Caco-2 (cell line): ENCODE data around the gene CCT8L2. TPM values are rescaled to one million over a fixed set of nuclear protein-coding genes. Genes with fewer than 3 reads are reported as not detected.
"Not testable (repeated sequence)": the region's sequence is repeated elsewhere in the genome, so short reads cannot be mapped to it uniquely, and the experiment has no call there.

Source experiments
- BruUV-seq: library from RNA; stranded (reverse); fragments of 400-500 nt; replicated peaks from 2 replicates; lab custom pipeline; 2021; lab: Mats Ljungman, UMichigan
- CTCF ChIA-PET: fragments of 300-600 bp; sonication (Branson Sonifier 250); formaldehyde crosslinking; loops from one replicate; lab custom pipeline; 2022; ENCODE audit warnings: antibody characterized with exemption; lab: Charles Lee
- POLR2A ChIA-PET: fragments of 300-600 bp; sonication (Branson Sonifier 250); formaldehyde crosslinking; loops from one replicate; lab custom pipeline; 2022; ENCODE audit warnings: antibody characterized with exemption; lab: Charles Lee
- DNase-seq, 2 experiments: peaks; one replicate each; pipeline versions ENCODE4 v3.0.0 to v3.0.0-alpha.2; 2020 to 2022
- H3K27me3 ChIP-seq: replicated peaks from 2 replicates; pipeline ENCODE4 v1.6.0; 2011; ENCODE audit warnings: low read length; ENCODE audit not compliant: control insufficient read depth, insufficient read depth
- H3K36me3 ChIP-seq: 2 replicates; pipeline ENCODE4 v1.5.1; 2011; ENCODE audit warnings: low read length; ENCODE audit not compliant: control insufficient read depth, insufficient read depth
- H3K4me1 ChIP-seq: fragments of 250-450 bp; sonication (Bioruptor Pico); 2 replicates; pipeline ENCODE4 v1.5.1; 2020; ENCODE audit warnings: mild to moderate bottlenecking
- H3K4me3 ChIP-seq: 2 replicates; pipeline ENCODE4 v1.5.1; 2011; ENCODE audit warnings: low read depth, mild to moderate bottlenecking, control low read depth, low read length
- H3K9me3 ChIP-seq: fragments of 250-450 bp; sonication (Bioruptor Pico); 2 replicates; pipeline ENCODE4 v1.5.1; 2020; ENCODE audit warnings: mild to moderate bottlenecking, moderate library complexity
- H3K27ac Mint-ChIP-seq: one replicate; pipeline ENCODE4 v1.8.0; 2022; ENCODE audit warnings: mixed read lengths; ENCODE audit not compliant: unreplicated experiment
- H3K27me3 Mint-ChIP-seq: one replicate; pipeline ENCODE4 v1.8.0; 2022; ENCODE audit warnings: mixed read lengths; ENCODE audit not compliant: insufficient read depth, unreplicated experiment
- H3K36me3 Mint-ChIP-seq: one replicate; pipeline ENCODE4 v1.8.0; 2022; ENCODE audit warnings: mild to moderate bottlenecking, mixed read lengths; ENCODE audit not compliant: insufficient read depth, unreplicated experiment
- H3K4me1 Mint-ChIP-seq: one replicate; pipeline ENCODE4 v1.8.0; 2022; ENCODE audit warnings: low read depth, mixed read lengths; ENCODE audit not compliant: unreplicated experiment
- H3K4me3 Mint-ChIP-seq: one replicate; pipeline ENCODE4 v1.8.0; 2022; ENCODE audit warnings: mild to moderate bottlenecking, moderate library complexity, mixed read lengths; ENCODE audit not compliant: unreplicated experiment
- H3K9me3 Mint-ChIP-seq: one replicate; pipeline ENCODE4 v1.8.0; 2022; ENCODE audit warnings: mixed read lengths; ENCODE audit not compliant: unreplicated experiment
- CTCF ChIP-seq, 2 experiments: fragments of 200-600 bp in 1 of 2; IDR thresholded peaks; 1 replicate in 1 of 2; 2 replicates in 1 of 2; pipeline versions ENCODE4 v1.5.1 to v1.8.0; 2011 to 2022; ENCODE audit warnings: antibody characterized with exemption in 1 of 2, control low read depth in 1 of 2, inconsistent platforms in 1 of 2, low read depth in 1 of 2, low read length in 1 of 2, mild to moderate bottlenecking in 1 of 2, moderate library complexity in 1 of 2; ENCODE audit not compliant: insufficient read depth in 1 of 2, severe bottlenecking in 1 of 2, unreplicated experiment in 1 of 2
- intact Hi-C: fragments of 100-400 bp; cut with micrococcal nuclease; formaldehyde crosslinking; loops from one replicate; pipeline ENCODE4 v1.10.0; 2022; ENCODE audit not compliant: unreplicated experiment
- total RNA-seq: library from RNA; stranded (reverse); gene quantifications from 2 replicates; pipeline ENCODE4 v1.2.3, GENCODE V29; 2022

Gene CCT8L2
- total RNA-seq, 1 experiment from 2014 or later = not detected

DNA sequence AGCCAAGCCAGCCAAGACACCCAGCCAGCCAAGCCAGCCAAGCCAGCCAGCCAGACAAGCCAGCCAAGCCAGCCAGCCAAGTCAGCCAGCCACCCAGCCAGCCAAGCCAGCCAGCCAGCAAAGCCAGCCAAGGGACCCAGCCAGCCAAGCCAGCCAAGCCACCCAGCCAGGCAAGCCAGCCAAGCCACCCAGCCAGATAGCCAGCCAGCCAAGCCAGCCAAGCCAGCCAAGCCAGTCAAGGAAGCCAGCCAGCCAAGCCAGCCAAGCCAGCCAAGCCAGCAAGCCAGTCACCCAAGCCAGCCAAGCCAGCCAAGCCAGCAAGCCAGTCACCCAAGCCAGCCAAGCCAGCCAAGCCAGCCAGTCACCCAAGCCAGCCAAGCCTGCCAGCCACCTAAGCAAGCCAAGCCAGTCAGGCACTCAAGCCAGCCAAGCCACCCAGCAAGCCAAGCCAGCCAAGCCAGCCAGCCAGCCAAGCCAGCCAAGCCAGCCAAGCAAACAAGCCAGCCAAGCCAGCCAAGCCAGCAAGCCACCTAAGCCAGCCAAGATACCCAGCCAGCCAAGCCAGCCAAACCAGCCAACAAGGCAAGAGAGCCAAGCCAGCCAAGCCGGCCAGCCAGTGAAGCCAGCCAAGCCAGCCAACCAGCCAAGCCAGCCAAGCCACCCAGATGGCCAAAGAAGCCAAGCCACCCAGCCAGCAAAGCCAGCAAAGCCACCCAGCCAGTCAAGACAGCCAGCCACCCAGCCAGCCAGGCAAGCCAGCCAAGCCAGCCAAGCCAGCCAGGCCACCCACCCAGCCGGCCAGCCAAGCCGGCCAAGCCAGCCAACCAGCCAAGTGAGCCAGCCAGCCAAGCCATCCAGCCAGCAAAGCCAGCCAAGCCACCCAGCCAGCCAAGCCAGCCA lies 33.3 kb downstream of the CCT8L2 start:
- no peak overlapping the region for H3K4me3 Mint-ChIP-seq
- H3K4me1 ChIP-seq = no peaks in the 10 kb centered on the region
- no peak overlapping the region for H3K27ac Mint-ChIP-seq
- no peaks in the 10 kb centered on the region for H3K27me3 ChIP-seq
- H3K27me3 Mint-ChIP-seq = no peaks in the 10 kb centered on the region
- intact Hi-C loops = no loop called here
- H3K4me3 ChIP-seq = no peak overlapping the region
- BruUV-seq = no TSS peak
- ChIA-PET POLR2A (no interaction called here), CTCF (no interaction called here)
- no peaks in the 10 kb centered on the region for H3K9me3 Mint-ChIP-seq
- H3K36me3 Mint-ChIP-seq = no peaks in the 10 kb centered on the region
- DNase-seq = no peak
- no peaks in the 10 kb centered on the region for H3K4me1 Mint-ChIP-seq
- no peaks in the 10 kb centered on the region for H3K9me3 ChIP-seq
- H3K36me3 ChIP-seq = no peaks in the 10 kb centered on the region
- TF ChIP-seq CTCF (IDR thresholded peaks at IDR 0.05; ENCODE audit: insufficient read depth in 1 of 2, low read depth in 1 of 2, low read length in 1 of 2, severe bottlenecking in 1 of 2, unreplicated experiment in 1 of 2) = no peak

GRCh38 chr22:16558376-16558945 lies 34.1 kb downstream of the CCT8L2 start:
- H3K36me3 Mint-ChIP-seq, H3K27ac Mint-ChIP-seq, H3K4me3 Mint-ChIP-seq, BruUV-seq, H3K36me3 ChIP-seq, H3K27me3 Mint-ChIP-seq, CTCF ChIA-PET, H3K27me3 ChIP-seq, H3K4me1 Mint-ChIP-seq, intact Hi-C loops, POLR2A ChIA-PET, H3K4me1 ChIP-seq, H3K9me3 Mint-ChIP-seq, DNase-seq, H3K9me3 ChIP-seq, H3K4me3 ChIP-seq: not testable (repeated sequence)

DNA sequence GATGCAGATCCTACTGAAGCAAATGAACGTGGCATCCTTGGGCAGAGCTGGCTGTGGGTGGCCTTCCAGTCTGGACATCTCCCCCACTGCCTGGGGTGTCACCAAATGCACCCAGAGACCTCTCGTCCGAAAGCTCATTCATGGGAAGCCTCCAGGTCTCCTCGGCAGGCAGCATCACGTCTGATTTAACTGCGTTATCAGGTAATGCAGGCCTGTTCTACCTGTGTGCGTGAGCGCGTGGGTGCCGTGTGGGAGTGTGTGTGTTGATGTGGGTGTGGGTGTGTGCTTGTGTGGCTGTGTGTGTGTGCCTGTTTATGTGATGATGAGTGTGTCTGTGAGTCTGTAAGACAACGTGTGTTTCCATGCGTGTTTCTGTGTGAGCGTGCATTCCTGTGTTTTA lies 35.1 kb downstream of the CCT8L2 start:
- H3K36me3 Mint-ChIP-seq, POLR2A ChIA-PET, H3K4me1 Mint-ChIP-seq: not testable (repeated sequence)

DNA sequence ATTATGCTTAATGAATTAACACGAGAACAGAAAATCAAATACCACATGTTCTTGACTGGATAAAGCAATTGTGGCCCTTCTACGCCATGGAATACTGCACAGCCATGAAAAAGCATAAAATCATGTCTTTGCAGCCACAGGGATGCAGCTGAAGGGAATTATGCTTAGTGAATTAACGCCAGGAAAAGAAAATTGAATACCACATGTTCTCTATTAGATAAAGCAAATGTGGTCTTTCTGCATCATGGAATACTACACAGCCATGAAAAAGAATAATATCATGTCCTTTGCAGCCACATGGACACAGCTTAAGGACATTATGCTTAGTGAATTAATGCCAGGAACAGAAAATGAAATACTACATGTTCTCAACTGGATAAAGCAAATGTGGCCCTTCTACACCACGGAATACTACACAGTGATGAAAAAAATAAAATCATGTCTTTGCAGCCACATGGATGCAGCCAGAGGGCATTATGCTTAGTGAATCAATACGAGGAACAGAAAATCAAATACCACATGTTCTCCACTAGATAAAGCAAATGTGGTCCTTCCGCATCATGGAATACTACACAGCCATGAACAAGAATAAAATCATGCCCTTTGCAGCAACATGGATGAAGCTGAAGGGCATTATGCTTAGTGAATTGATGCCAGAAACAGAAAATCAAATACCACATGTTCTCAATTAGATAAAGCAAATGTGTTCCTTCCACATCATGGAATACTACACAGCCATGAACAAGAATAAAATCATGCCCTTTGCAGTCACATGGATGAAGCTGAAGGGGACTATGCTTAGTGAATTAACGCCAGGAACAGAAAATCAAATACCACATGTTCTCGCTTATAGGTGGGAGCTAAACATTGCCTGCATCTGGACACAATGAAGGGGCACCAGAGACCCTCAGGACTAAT lies 37.3 kb downstream of the CCT8L2 start:
- not testable (repeated sequence) for H3K27me3 Mint-ChIP-seq

More for the DNA sequence above, 35.1 kb downstream of the CCT8L2 start:
- H3K27ac Mint-ChIP-seq, intact Hi-C loops, H3K36me3 ChIP-seq, H3K4me3 Mint-ChIP-seq, DNase-seq, H3K9me3 Mint-ChIP-seq, CTCF ChIA-PET, H3K4me1 ChIP-seq, H3K27me3 Mint-ChIP-seq, H3K27me3 ChIP-seq, BruUV-seq, H3K4me3 ChIP-seq, H3K9me3 ChIP-seq: not testable (repeated sequence)

GRCh38 chr22:16543310-16543709 lies 49.3 kb downstream of the CCT8L2 start:
- CTCF ChIA-PET, H3K9me3 Mint-ChIP-seq, H3K27me3 ChIP-seq, H3K36me3 ChIP-seq, H3K27me3 Mint-ChIP-seq, H3K4me1 ChIP-seq, H3K4me1 Mint-ChIP-seq, H3K27ac Mint-ChIP-seq, H3K4me3 ChIP-seq, H3K36me3 Mint-ChIP-seq, H3K9me3 ChIP-seq, H3K4me3 Mint-ChIP-seq, BruUV-seq, POLR2A ChIA-PET, intact Hi-C loops, DNase-seq: not testable (repeated sequence)

More for the DNA sequence above, 37.3 kb downstream of the CCT8L2 start:
- CTCF ChIA-PET, intact Hi-C loops, BruUV-seq, H3K4me1 ChIP-seq, H3K36me3 Mint-ChIP-seq, H3K9me3 Mint-ChIP-seq, POLR2A ChIA-PET, H3K27me3 ChIP-seq, H3K4me1 Mint-ChIP-seq, H3K9me3 ChIP-seq, H3K36me3 ChIP-seq, DNase-seq, H3K4me3 Mint-ChIP-seq, H3K27ac Mint-ChIP-seq, H3K4me3 ChIP-seq: not testable (repeated sequence)
